ENCODE measurements around the gene ATP11B. TPM values are rescaled to one million over a fixed set of nuclear protein-coding genes. Genes with fewer than 3 reads are reported as not detected.
A peak's percentile ranks its signal among the peaks of the same experiment; 100 is the strongest.
"Not testable (repeated sequence)": the region's sequence is repeated elsewhere in the genome, so short reads cannot be mapped to it uniquely, and the experiment has no call there.

Gene ATP11B
- total RNA-seq, 1 donor from 2014 or later: 73.9 TPM

- H3K4me3 Mint-ChIP-seq: no peak overlapping the region
- peaks cover 2% of the 10 kb centered on the region for H3K4me1 Mint-ChIP-seq
- H3K9me3 Mint-ChIP-seq: no peaks in the 10 kb centered on the region
- no peaks in the 10 kb centered on the region for H3K27me3 Mint-ChIP-seq (ENCODE audit: low read depth)
- TF ChIP-seq, protein P1, sequence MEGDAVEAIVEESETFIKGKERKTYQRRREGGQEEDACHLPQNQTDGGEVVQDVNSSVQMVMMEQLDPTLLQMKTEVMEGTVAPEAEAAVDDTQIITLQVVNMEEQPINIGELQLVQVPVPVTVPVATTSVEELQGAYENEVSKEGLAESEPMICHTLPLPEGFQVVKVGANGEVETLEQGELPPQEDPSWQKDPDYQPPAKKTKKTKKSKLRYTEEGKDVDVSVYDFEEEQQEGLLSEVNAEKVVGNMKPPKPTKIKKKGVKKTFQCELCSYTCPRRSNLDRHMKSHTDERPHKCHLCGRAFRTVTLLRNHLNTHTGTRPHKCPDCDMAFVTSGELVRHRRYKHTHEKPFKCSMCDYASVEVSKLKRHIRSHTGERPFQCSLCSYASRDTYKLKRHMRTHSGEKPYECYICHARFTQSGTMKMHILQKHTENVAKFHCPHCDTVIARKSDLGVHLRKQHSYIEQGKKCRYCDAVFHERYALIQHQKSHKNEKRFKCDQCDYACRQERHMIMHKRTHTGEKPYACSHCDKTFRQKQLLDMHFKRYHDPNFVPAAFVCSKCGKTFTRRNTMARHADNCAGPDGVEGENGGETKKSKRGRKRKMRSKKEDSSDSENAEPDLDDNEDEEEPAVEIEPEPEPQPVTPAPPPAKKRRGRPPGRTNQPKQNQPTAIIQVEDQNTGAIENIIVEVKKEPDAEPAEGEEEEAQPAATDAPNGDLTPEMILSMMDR (IDR thresholded peaks at IDR 0.05; ENCODE audit: unreplicated experiment): no peak
- H3K27ac Mint-ChIP-seq: no peak overlapping the region
- no peak for DNase-seq (ENCODE audit: low spot score in 2 of 2, unreplicated experiment in 2 of 2)
- peaks cover 26% of the 10 kb centered on the region for H3K36me3 Mint-ChIP-seq
Observed at GRCh38 chr3:182821221-182821981, 28.1 kb downstream of the ATP11B start.

GRCh38 chr3:182822260-182822659 lies 29.0 kb downstream of the ATP11B start:
- H3K36me3 Mint-ChIP-seq: peaks cover 26% of the 10 kb centered on the region
- not testable (repeated sequence) for H3K4me1 Mint-ChIP-seq; H3K27me3 Mint-ChIP-seq (ENCODE audit: low read depth); H3K27ac Mint-ChIP-seq; H3K9me3 Mint-ChIP-seq; H3K4me3 Mint-ChIP-seq; DNase-seq (ENCODE audit: low spot score in 2 of 2, unreplicated experiment in 2 of 2)

DNA sequence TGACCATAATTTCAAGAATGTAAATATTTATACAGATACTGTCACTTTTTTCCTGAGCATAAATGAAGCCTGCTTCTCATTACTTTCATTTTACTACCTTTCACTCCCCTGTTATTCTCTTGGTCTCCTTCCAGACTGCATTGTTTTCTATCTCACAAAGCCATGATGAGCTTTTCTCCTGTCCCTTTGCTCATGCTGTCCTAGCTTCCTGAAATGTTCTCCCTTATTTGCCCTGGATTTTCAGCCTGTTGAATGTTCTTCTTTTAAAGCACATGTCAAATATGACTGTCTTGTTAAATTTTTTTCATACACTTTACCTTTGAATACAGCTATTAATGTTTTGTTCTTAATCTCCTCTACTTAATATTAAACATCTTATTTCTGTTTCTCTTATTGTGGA lies 31.7 kb downstream of the ATP11B start:
- H3K36me3 Mint-ChIP-seq: peaks cover 26% of the 10 kb centered on the region
- no peak overlapping the region for H3K4me3 Mint-ChIP-seq
- H3K27me3 Mint-ChIP-seq (ENCODE audit: low read depth): no peaks in the 10 kb centered on the region
- H3K4me1 Mint-ChIP-seq: no peaks in the 10 kb centered on the region
- no peak for DNase-seq (ENCODE audit: low spot score in 2 of 2, unreplicated experiment in 2 of 2)
- TF ChIP-seq, protein P1 (IDR thresholded peaks at IDR 0.05; ENCODE audit: unreplicated experiment): no peak
- no peaks in the 10 kb centered on the region for H3K9me3 Mint-ChIP-seq
- no peak overlapping the region for H3K27ac Mint-ChIP-seq

- TF ChIP-seq, protein P1 (IDR thresholded peaks at IDR 0.05; ENCODE audit: unreplicated experiment): no peak
- Mint-ChIP-seq H3K27me3 (ENCODE audit: low read depth) (no peaks in the 10 kb centered on the region), H3K27ac (no peak overlapping the region), H3K36me3 (peaks cover 16% of the 10 kb centered on the region), H3K4me1 (no peaks in the 10 kb centered on the region), H3K4me3 (no peak overlapping the region), H3K9me3 (no peaks in the 10 kb centered on the region)
- DNase-seq (ENCODE audit: low spot score in 2 of 2, unreplicated experiment in 2 of 2): no peak
Observed at GRCh38 chr3:182829761-182830405, 36.6 kb downstream of the ATP11B start.

DNA sequence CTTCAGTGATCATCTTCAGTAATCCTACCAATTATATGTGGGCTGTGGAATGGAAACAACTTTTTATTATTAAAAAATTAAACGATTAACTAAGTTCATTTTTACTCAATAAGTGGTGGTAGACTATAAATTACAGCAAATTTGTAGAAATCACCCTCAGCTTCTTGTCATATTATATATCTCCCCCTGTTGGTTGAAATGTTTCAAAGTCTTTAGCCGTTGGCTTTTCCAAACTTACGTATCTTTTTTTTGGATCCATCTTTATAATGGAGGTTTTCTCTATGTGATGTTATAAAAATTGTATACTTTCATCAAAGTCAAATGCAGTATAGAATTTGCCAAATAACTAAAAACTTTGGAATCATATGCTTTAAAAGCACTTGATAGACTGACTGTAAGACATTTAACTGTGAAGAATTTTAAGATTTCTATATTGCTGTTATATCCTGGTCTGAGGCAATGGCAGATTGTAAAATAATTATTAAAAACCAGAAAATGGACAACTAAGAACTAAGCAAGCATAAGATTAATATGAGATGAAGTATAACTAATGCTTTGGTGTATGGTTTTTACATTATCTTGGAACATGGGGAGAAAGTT lies 44.7 kb downstream of the ATP11B start:
- Mint-ChIP-seq H3K36me3 (peaks cover 26% of the 10 kb centered on the region), H3K9me3 (no peaks in the 10 kb centered on the region), H3K4me3 (no peak overlapping the region), H3K27ac (no peak overlapping the region), H3K4me1 (no peaks in the 10 kb centered on the region), H3K27me3 (ENCODE audit: low read depth) (no peaks in the 10 kb centered on the region)
- TF ChIP-seq, protein P1 (IDR thresholded peaks at IDR 0.05; ENCODE audit: unreplicated experiment): peak; percentile 61
- no peak for DNase-seq (ENCODE audit: low spot score in 2 of 2, unreplicated experiment in 2 of 2)

DNA sequence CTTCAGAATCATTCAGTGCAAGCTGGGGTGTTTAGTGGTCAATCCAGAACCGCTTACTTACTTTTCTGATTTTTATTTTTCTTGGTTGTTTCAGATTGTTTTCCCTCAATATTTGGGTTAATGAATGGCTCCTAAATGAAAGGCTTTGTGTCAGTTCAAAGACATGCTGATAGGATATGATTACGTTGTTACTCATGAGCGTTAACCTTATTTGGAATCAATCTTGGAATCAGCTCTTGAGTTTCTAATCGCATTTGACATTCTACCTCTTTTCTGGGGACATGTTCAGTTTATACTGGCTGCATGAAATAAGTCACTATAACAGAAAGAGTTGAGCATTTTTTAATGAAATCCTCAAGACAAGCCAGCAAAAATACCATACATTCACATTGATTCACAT lies 50.2 kb downstream of the ATP11B start:
- Mint-ChIP-seq H3K9me3 (peaks cover 12% of the 10 kb centered on the region), H3K4me3 (no peak overlapping the region), H3K27ac (no peak overlapping the region), H3K4me1 (no peaks in the 10 kb centered on the region), H3K27me3 (ENCODE audit: low read depth) (no peaks in the 10 kb centered on the region), H3K36me3 (peaks cover 45% of the 10 kb centered on the region)
- no peak for DNase-seq (ENCODE audit: low spot score in 2 of 2, unreplicated experiment in 2 of 2)
- TF ChIP-seq, protein P1 (IDR thresholded peaks at IDR 0.05; ENCODE audit: unreplicated experiment): no peak
